Stimulated activated CD8-positive, alpha-beta memory T cell treated with anti-CD3 and anti-CD28 coated beads, Interleukin-7, amount 100 ng/mL, for 1 hour (primary cell): ENCODE measurements around the gene ELP2.
"Not testable (repeated sequence)": the region's sequence is repeated elsewhere in the genome, so short reads cannot be mapped to it uniquely, and the experiment has no call there.

Source experiments
- DNase-seq, 2 donors: peaks; one replicate each; pipeline ENCODE4 v3.0.0-alpha.2; 2020; ENCODE audit warnings: low read depth in 2 of 2

ELP2 gene

GRCh38 chr18:36160959-36161371 is 31.3 kb downstream of the ELP2 start:
- DNase-seq: no peak

- DNase-seq: no peak
These were observed 33.3 kb downstream of the ELP2 start for GRCh38 chr18:36162981-36163380.

GRCh38 chr18:36167692-36168218 is 38.1 kb downstream of the ELP2 start:
- no peak for DNase-seq

- not testable (repeated sequence) for DNase-seq
These were observed 38.6 kb downstream of the ELP2 start for GRCh38 chr18:36168296-36168695.

GRCh38 chr18:36169938-36170337 is 40.2 kb downstream of the ELP2 start:
- no peak for DNase-seq

GRCh38 chr18:36175481-36175880 is 45.8 kb downstream of the ELP2 start:
- no peak for DNase-seq

GRCh38 chr18:36176177-36176584 is 46.5 kb downstream of the ELP2 start:
- no peak for DNase-seq

GRCh38 chr18:36176711-36177110 is 47.0 kb downstream of the ELP2 start:
- DNase-seq: no peak

GRCh38 chr18:36177913-36178312 is 48.2 kb downstream of the ELP2 start:
- DNase-seq: no peak

- DNase-seq: no peak
These were observed 50.1 kb downstream of the ELP2 start for GRCh38 chr18:36179562-36180355.

- DNase-seq: no peak
These were observed 51.7 kb downstream of the ELP2 start for GRCh38 chr18:36181441-36181840.

GRCh38 chr18:36181898-36182506 is 52.3 kb downstream of the ELP2 start:
- DNase-seq: no peak

GRCh38 chr18:36183033-36183432 is 53.3 kb downstream of the ELP2 start:
- DNase-seq: no peak

GRCh38 chr18:36183987-36184386 is 54.3 kb downstream of the ELP2 start:
- no peak for DNase-seq

GRCh38 chr18:36185157-36185556 is 55.5 kb downstream of the ELP2 start:
- no peak for DNase-seq

- no peak for DNase-seq
These were observed 56.3 kb downstream of the ELP2 start for GRCh38 chr18:36185901-36186460.

- no peak for DNase-seq
These were observed 56.9 kb downstream of the ELP2 start for GRCh38 chr18:36186461-36187192.

GRCh38 chr18:36187193-36187825 is 57.6 kb downstream of the ELP2 start, which contains the start of gene MOCOS:
TSS of gene MOCOS (plus strand) at chr18:36187497. CDS start at chr18:36187540, 43 bp downstream.
- peak in 1 of 2 donors; percentile 6 for DNase-seq

- no peak for DNase-seq
These were observed 58.4 kb downstream of the ELP2 start for GRCh38 chr18:36187826-36188721.

GRCh38 chr18:36188916-36189315 is 59.2 kb downstream of the ELP2 start:
- DNase-seq: no peak
